ENCODE data around the gene LY86. TPM values are rescaled to one million over a fixed set of nuclear protein-coding genes. Genes with fewer than 3 reads are reported as not detected.

The LY86 gene
- total and polyA plus RNA-seq, 2 donors (not counting 1 experiment from before 2014, with no cell fraction given) = 68.7 to 90.2 TPM

GRCh38 chr6:6695625-6696276, 107.2 kb downstream of the LY86 start:
- no peaks in the 10 kb centered on the region for H3K4me1 Mint-ChIP-seq
- H3K79me2 ChIP-seq (ENCODE audit: control insufficient read depth, insufficient read depth, low read length) = no peaks in the 10 kb centered on the region
- ATAC-seq (ENCODE audit: low read depth) (no peak), DNase-seq (no peak)
- H3K4me3 ChIP-seq (ENCODE audit: control extremely low read depth in 1 of 5, extremely low read depth in 1 of 5, insufficient read depth in 1 of 5, low read depth in 2 of 5, low read length in 4 of 5) = no peak overlapping the region
- H3K4me2 ChIP-seq (replicated peaks; ENCODE audit: low read depth, low read length, poor library complexity, severe bottlenecking) = no peak overlapping the region
- intact Hi-C loops (cut with micrococcal nuclease) = no loop called here
- TF ChIP-seq, protein P1, sequence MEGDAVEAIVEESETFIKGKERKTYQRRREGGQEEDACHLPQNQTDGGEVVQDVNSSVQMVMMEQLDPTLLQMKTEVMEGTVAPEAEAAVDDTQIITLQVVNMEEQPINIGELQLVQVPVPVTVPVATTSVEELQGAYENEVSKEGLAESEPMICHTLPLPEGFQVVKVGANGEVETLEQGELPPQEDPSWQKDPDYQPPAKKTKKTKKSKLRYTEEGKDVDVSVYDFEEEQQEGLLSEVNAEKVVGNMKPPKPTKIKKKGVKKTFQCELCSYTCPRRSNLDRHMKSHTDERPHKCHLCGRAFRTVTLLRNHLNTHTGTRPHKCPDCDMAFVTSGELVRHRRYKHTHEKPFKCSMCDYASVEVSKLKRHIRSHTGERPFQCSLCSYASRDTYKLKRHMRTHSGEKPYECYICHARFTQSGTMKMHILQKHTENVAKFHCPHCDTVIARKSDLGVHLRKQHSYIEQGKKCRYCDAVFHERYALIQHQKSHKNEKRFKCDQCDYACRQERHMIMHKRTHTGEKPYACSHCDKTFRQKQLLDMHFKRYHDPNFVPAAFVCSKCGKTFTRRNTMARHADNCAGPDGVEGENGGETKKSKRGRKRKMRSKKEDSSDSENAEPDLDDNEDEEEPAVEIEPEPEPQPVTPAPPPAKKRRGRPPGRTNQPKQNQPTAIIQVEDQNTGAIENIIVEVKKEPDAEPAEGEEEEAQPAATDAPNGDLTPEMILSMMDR (IDR thresholded peaks at IDR 0.05) = no peak
- no peak for TF ChIP-seq EZH2 (IDR thresholded peaks at IDR 0.05; ENCODE audit: borderline replicate concordance, insufficient read depth, low read depth, low read length, poor library complexity, severe bottlenecking)
- H3K27me3 Mint-ChIP-seq = peaks cover 27% of the 10 kb centered on the region
- H3K9me3 ChIP-seq (ENCODE audit: control extremely low read depth in 1 of 3, control insufficient read depth in 2 of 3, insufficient read depth in 1 of 3, low read length in 2 of 3) = peaks cover 0 to 10% (median 7%) of the 10 kb centered on the region in 3 donors
- H2AFZ ChIP-seq (ENCODE audit: insufficient read depth, low read depth, low read length, poor library complexity, severe bottlenecking) = no peak overlapping the region
- peaks cover 0 to 5% (median 0%) of the 10 kb centered on the region in 4 experiments for H3K27me3 ChIP-seq (replicated peaks in 1 of 4; ENCODE audit: control extremely low read depth in 1 of 4, control insufficient read depth in 3 of 4, insufficient read depth in 4 of 4, low read length in 3 of 4)
- WGBS (ENCODE audit: insufficient coverage) = 50% methylated on average over 1 of the region's 6 CpGs
- POLR2A ChIA-PET = no interaction called here
- H3K4me3 Mint-ChIP-seq = no peak overlapping the region
- no peaks in the 10 kb centered on the region for H3K4me1 ChIP-seq (ENCODE audit: control insufficient read depth in 2 of 2, insufficient read depth in 2 of 2, low read length in 2 of 2)
- no peak overlapping the region for H3K27ac ChIP-seq (ENCODE audit: low read length in 2 of 2)
- no peaks in the 10 kb centered on the region for H4K20me1 ChIP-seq (ENCODE audit: control insufficient read depth, insufficient read depth, low read length, poor library complexity, severe bottlenecking)
- CTCF ChIA-PET = interaction anchor here (1.1 to 1.7 kb wide), 5 partner anchors 9 to 549 kb away, joined by 3 to 5 read pairs (median 4); no protein-coding TSS in a partner anchor
- no peak overlapping the region for H3K9ac ChIP-seq (ENCODE audit: low read length)
- H3K9me3 Mint-ChIP-seq (ENCODE audit: insufficient read depth) = peaks cover 5% of the 10 kb centered on the region
- H3K27ac Mint-ChIP-seq = no peak overlapping the region
- H3K36me3 ChIP-seq (replicated peaks in 1 of 2; ENCODE audit: control extremely low read depth in 1 of 2, control insufficient read depth in 1 of 2, extremely low read depth in 1 of 2, insufficient read depth in 2 of 2, low read length in 1 of 2) = no peaks in the 10 kb centered on the region

DNA sequence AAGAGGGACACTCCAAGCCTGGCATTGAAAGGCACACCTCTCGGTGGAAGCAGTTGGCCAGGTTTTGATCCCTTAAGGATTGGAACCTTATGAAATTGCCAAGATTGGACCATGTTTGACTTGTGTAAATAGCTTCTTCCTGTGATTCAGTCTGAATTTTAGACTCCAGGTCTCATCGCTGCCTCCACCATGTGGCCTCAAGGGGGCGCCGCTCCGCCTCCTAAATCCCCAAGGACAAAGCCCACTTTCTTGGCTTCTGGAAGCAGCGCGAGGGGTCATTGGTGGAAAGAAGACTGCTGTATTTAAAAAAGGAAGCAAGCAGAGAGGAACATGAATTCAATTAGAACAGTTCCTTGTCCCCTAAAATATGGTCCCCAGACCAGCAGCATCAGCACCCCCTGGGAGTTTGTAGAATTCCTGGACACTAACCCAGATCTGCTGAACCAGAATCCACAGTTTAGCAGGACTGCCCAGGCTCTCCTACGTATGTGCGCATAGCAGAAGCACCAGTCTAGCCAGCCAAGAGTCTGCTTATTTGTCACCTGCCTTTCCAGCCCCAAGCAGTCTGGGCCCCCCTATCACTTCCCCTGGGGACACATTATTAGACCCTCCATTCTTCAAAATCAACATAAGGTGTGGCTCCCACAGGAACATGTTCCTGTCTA, 108.5 kb downstream of the LY86 start:
- no peaks in the 10 kb centered on the region for H3K9me3 Mint-ChIP-seq (ENCODE audit: insufficient read depth)

More for the DNA sequence above, 108.5 kb downstream of the LY86 start:
- H3K9ac ChIP-seq (ENCODE audit: low read length) = no peak overlapping the region
- no peak for ATAC-seq (ENCODE audit: low read depth)
- no peaks in the 10 kb centered on the region for H3K4me1 ChIP-seq (ENCODE audit: control insufficient read depth in 2 of 2, insufficient read depth in 2 of 2, low read length in 2 of 2)
- H3K4me3 Mint-ChIP-seq = no peak overlapping the region
- peak; percentile 31 for DNase-seq
- no peaks in the 10 kb centered on the region for H3K4me1 Mint-ChIP-seq
- intact Hi-C loops (cut with micrococcal nuclease) = no loop called here
- H3K27ac Mint-ChIP-seq = no peak overlapping the region
- ChIA-PET CTCF (interaction anchor here (0.8 to 1.7 kb wide), 6 partner anchors 20 to 548 kb away, joined by 3 to 5 read pairs (median 4); no protein-coding TSS in a partner anchor), POLR2A (no interaction called here)
- no peaks in the 10 kb centered on the region for H3K36me3 ChIP-seq (replicated peaks in 1 of 2; ENCODE audit: control extremely low read depth in 1 of 2, control insufficient read depth in 1 of 2, extremely low read depth in 1 of 2, insufficient read depth in 2 of 2, low read length in 1 of 2)
- WGBS (ENCODE audit: insufficient coverage) = 44% methylated on average over 8 of the region's 9 CpGs
- H3K27me3 ChIP-seq (replicated peaks in 1 of 4; ENCODE audit: control extremely low read depth in 1 of 4, control insufficient read depth in 3 of 4, insufficient read depth in 4 of 4, low read length in 3 of 4) = peaks cover 0 to 5% (median 0%) of the 10 kb centered on the region in 4 experiments
- H3K27ac ChIP-seq (ENCODE audit: low read length in 2 of 2) = no peak overlapping the region
- no peaks in the 10 kb centered on the region for H3K79me2 ChIP-seq (ENCODE audit: control insufficient read depth, insufficient read depth, low read length)
- no peaks in the 10 kb centered on the region for H4K20me1 ChIP-seq (ENCODE audit: control insufficient read depth, insufficient read depth, low read length, poor library complexity, severe bottlenecking)
- no peak overlapping the region for H3K4me2 ChIP-seq (replicated peaks; ENCODE audit: low read depth, low read length, poor library complexity, severe bottlenecking)
- peaks cover 0 to under 1% (median 0%) of the 10 kb centered on the region in 3 donors for H3K9me3 ChIP-seq (ENCODE audit: control extremely low read depth in 1 of 3, control insufficient read depth in 2 of 3, insufficient read depth in 1 of 3, low read length in 2 of 3)
- H2AFZ ChIP-seq (ENCODE audit: insufficient read depth, low read depth, low read length, poor library complexity, severe bottlenecking) = no peak overlapping the region
- no peak for TF ChIP-seq EZH2 (IDR thresholded peaks at IDR 0.05; ENCODE audit: borderline replicate concordance, insufficient read depth, low read depth, low read length, poor library complexity, severe bottlenecking)
- TF ChIP-seq, protein P1 (IDR thresholded peaks at IDR 0.05) = peak; percentile 35
- H3K27me3 Mint-ChIP-seq = peaks cover 36% of the 10 kb centered on the region
- no peak overlapping the region for H3K4me3 ChIP-seq (ENCODE audit: control extremely low read depth in 1 of 5, extremely low read depth in 1 of 5, insufficient read depth in 1 of 5, low read depth in 2 of 5, low read length in 4 of 5)

Measured in B cell (primary cell).